Fibroblast of lung (primary cell): ENCODE results near the gene SDK1. TPM values are rescaled to one million over a fixed set of nuclear protein-coding genes. Genes with fewer than 3 reads are reported as not detected.

ENCODE experiments used
- DNase-seq, 2 donors: peaks; one replicate each; pipeline versions ENCODE4 v3.0.0 to v3.0.0-alpha.2; 2010; ENCODE audit warnings: low read depth in 2 of 2
- H2AFZ ChIP-seq: 2 replicates; pipeline ENCODE4 v1.5.1; 2012; ENCODE audit warnings: low read length, control low read depth, inconsistent platforms
- H3K27ac ChIP-seq: 2 replicates; pipeline ENCODE4 v1.5.1; 2011; ENCODE audit warnings: low read length, control low read depth; ENCODE audit not compliant: insufficient read depth
- H3K27me3 ChIP-seq: 2 replicates; pipeline ENCODE4 v1.5.1; 2011; ENCODE audit warnings: mild to moderate bottlenecking, low read length; ENCODE audit not compliant: control insufficient read depth, insufficient read depth
- H3K36me3 ChIP-seq: 2 replicates; pipeline ENCODE4 v1.5.1; 2011; ENCODE audit warnings: low read length; ENCODE audit not compliant: control insufficient read depth, insufficient read depth
- H3K4me1 ChIP-seq: 2 replicates; pipeline ENCODE4 v1.5.1; 2011; ENCODE audit warnings: low read length; ENCODE audit not compliant: control insufficient read depth, insufficient read depth; ENCODE audit errors: extremely low read depth
- H3K4me2 ChIP-seq: 2 replicates; pipeline ENCODE4 v1.5.1; 2011; ENCODE audit warnings: low read length, control low read depth; ENCODE audit not compliant: insufficient read depth; ENCODE audit errors: extremely low read depth
- H3K4me3 ChIP-seq, 4 experiments: fragments of 200-600 bp in 1 of 4; sonication (generic) in 1 of 4; replicated peaks in 1 of 4; 2 replicates each; pipeline ENCODE4 v1.5.1; 2011 to 2016; ENCODE audit warnings: low read length in 4 of 4, low read depth in 3 of 4, mild to moderate bottlenecking in 3 of 4, control low read depth in 2 of 4, inconsistent platforms in 1 of 4, mixed read lengths in 1 of 4; ENCODE audit not compliant: insufficient read depth in 1 of 4; ENCODE audit errors: control extremely low read depth in 1 of 4
- H3K79me2 ChIP-seq: 2 replicates; pipeline ENCODE4 v1.5.1; 2012; ENCODE audit warnings: mild to moderate bottlenecking, low read length, inconsistent platforms; ENCODE audit not compliant: control insufficient read depth, insufficient read depth
- H3K9ac ChIP-seq: 2 replicates; pipeline ENCODE4 v1.5.1; 2011; ENCODE audit warnings: mild to moderate bottlenecking, low read length, control low read depth; ENCODE audit not compliant: insufficient read depth
- H3K9me3 ChIP-seq: 2 replicates; pipeline ENCODE4 v1.5.1; 2012; ENCODE audit warnings: low read depth, low read length; ENCODE audit not compliant: control insufficient read depth, insufficient read depth
- H4K20me1 ChIP-seq: 2 replicates; pipeline ENCODE4 v1.5.1; 2011; ENCODE audit warnings: low read length; ENCODE audit not compliant: control insufficient read depth, insufficient read depth; ENCODE audit errors: extremely low read depth
- CTCF ChIP-seq, 2 donors: IDR thresholded peaks in 1 of 2; conservative IDR thresholded peaks in 1 of 2; 1 replicate in 1 of 2; 2 replicates in 1 of 2; pipeline ENCODE4 v1.5.1; 2011 to 2012; ENCODE audit warnings: low read length in 2 of 2, control low read depth in 1 of 2, inconsistent platforms in 1 of 2, low read depth in 1 of 2, mild to moderate bottlenecking in 1 of 2
- EZH2 ChIP-seq: IDR thresholded peaks from 2 replicates; pipeline ENCODE4 v1.5.1; 2012; ENCODE audit warnings: low read length, control low read depth, mild to moderate bottlenecking; ENCODE audit errors: missing control alignments
- polyA plus RNA-seq, 2 donors: library from polyadenylated mRNA; depleted of rRNA in 1 of 2; stranded (reverse) in 1 of 2; unstranded in 1 of 2; fragments of >200 nt; gene quantifications; 2 replicates each; pipeline ENCODE4 v1.2.1, GENCODE V29; 2011 to 2012; ENCODE audit warnings: missing spikeins in 1 of 2
- total RNA-seq: library from RNA; depleted of rRNA; stranded (reverse); fragments of >200 nt; gene quantifications from 2 replicates; pipeline ENCODE4 v1.2.1, GENCODE V29; 2014

SDK1 gene
- total and polyA plus RNA-seq, 2 donors (not counting 1 experiment from before 2014, with no cell fraction given) = 1.0 to 8.6 TPM

DNA sequence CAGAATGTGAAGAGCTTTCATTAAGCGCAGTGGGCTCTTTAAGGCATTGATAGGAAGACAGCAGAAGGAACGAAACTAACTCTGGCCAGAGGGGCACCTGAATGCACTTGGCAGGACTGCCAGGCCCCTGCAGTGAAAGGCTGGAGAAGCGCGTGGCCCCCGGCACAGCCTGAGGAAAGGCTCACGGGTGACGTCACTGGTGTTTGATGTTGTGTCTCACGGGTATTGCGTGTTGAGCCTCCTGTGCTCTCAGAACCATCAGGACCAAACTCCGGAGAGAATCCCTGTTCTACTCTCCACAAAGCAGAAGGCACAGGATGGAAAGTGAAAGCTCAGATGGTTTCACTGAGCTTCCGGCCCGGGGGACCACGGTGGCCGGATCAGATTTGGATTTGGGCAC, 865.3 kb downstream of the SDK1 start:
- DNase-seq = no peak
- no peak overlapping the region for H2AFZ ChIP-seq
- no peaks in the 10 kb centered on the region for H3K4me1 ChIP-seq
- H3K27me3 ChIP-seq = no peaks in the 10 kb centered on the region
- no peaks in the 10 kb centered on the region for H3K36me3 ChIP-seq
- TF ChIP-seq EZH2 (no peak), CTCF (conservative IDR thresholded peaks at IDR 0.05 in 1 of 2, IDR thresholded peaks at IDR 0.05 in 1 of 2; ENCODE audit: low read depth in 1 of 2, low read length in 2 of 2) (no peak)
- H3K9me3 ChIP-seq = no peaks in the 10 kb centered on the region
- H4K20me1 ChIP-seq = no peaks in the 10 kb centered on the region
- no peak overlapping the region for H3K4me2 ChIP-seq
- no peak overlapping the region for H3K9ac ChIP-seq
- no peak overlapping the region for H3K4me3 ChIP-seq
- no peak overlapping the region for H3K27ac ChIP-seq
- H3K79me2 ChIP-seq = no peaks in the 10 kb centered on the region

DNA sequence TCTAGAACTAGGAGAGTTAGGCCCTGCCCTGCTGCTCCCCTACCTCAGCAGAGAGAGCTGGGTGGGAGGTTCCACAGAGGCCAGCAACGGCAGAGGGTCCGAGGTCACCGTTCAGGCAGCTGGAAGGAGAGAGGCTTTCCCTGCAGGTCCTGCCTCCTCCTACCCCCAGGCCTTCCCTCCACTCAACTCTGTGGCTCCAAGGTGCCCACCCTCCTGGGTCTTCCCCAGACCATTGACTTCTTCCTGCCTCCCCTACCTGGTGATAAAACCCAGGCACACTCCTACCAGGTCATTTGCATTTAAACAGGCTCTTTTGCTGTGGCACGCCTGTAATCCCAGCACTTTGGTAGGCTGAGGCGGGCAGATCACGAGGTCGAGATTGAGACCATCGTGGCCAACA, 865.8 kb downstream of the SDK1 start:
- H3K27me3 ChIP-seq = no peaks in the 10 kb centered on the region
- DNase-seq = no peak
- no peaks in the 10 kb centered on the region for H3K79me2 ChIP-seq
- H3K4me3 ChIP-seq = no peak overlapping the region
- H3K4me1 ChIP-seq = no peaks in the 10 kb centered on the region
- no peaks in the 10 kb centered on the region for H3K9me3 ChIP-seq
- no peaks in the 10 kb centered on the region for H4K20me1 ChIP-seq
- no peak overlapping the region for H3K27ac ChIP-seq
- H3K9ac ChIP-seq = no peak overlapping the region
- no peak overlapping the region for H2AFZ ChIP-seq
- H3K4me2 ChIP-seq = no peak overlapping the region
- H3K36me3 ChIP-seq = no peaks in the 10 kb centered on the region
- TF ChIP-seq CTCF (conservative IDR thresholded peaks at IDR 0.05 in 1 of 2, IDR thresholded peaks at IDR 0.05 in 1 of 2; ENCODE audit: low read depth in 1 of 2, low read length in 2 of 2) (no peak), EZH2 (no peak)

DNA sequence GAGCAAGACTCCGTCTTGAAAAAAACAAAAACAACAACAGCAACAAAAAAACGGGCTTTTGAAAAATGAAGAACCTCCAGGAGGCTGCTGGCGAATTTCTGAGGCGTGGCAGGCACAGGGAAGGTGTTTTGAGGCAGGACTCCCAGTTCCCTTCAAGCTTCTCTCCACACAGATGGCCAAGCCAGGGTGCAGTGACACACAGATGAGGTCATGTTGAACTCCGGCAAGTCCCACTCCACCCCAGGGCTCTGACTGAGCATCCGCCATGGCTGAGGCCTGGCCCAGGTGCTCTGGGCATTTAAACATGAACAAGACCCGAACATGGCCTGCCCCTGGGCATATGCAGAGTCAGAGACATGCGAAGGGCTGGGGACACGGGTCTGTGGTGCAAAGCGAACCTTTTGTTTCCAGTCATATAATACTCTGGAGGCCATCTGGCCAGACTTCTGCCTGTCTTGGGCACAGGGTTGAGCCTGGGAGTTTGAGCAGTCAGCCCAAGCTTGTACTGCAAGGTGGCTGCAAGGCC, 866.4 kb downstream of the SDK1 start:
- H3K79me2 ChIP-seq = no peaks in the 10 kb centered on the region
- H3K9ac ChIP-seq = no peak overlapping the region
- TF ChIP-seq EZH2 (no peak), CTCF (conservative IDR thresholded peaks at IDR 0.05 in 1 of 2, IDR thresholded peaks at IDR 0.05 in 1 of 2; ENCODE audit: low read depth in 1 of 2, low read length in 2 of 2) (no peak)
- no peaks in the 10 kb centered on the region for H3K9me3 ChIP-seq
- no peaks in the 10 kb centered on the region for H3K27me3 ChIP-seq
- H3K36me3 ChIP-seq = no peaks in the 10 kb centered on the region
- H3K4me2 ChIP-seq = no peak overlapping the region
- no peaks in the 10 kb centered on the region for H4K20me1 ChIP-seq
- no peaks in the 10 kb centered on the region for H3K4me1 ChIP-seq
- no peak overlapping the region for H3K4me3 ChIP-seq
- no peak overlapping the region for H3K27ac ChIP-seq
- no peak for DNase-seq
- H2AFZ ChIP-seq = no peak overlapping the region
